Measurements from ENCODE around the gene PGC. TPM values are rescaled to one million over a fixed set of nuclear protein-coding genes. Genes with fewer than 3 reads are reported as not detected.

The PGC gene
- total RNA-seq, 1 experiment from 2014 or later, result 0.63 TPM

GRCh38 chr6:41705311-41705995 lies 41.7 kb downstream of the PGC start:
- CTCF ChIA-PET, result interaction anchor here (0.8 to 4.6 kb wide), 25 partner anchors 11 to 339 kb away, joined by 3 to 39 read pairs (median 5); partner anchors contain the start of genes TFEB and TOMM6

GRCh38 chr6:41704656-41705310 lies 42.4 kb downstream of the PGC start:
- DNase-seq (ENCODE audit: low spot score) (no peak), ATAC-seq (no peak)
- H3K27me3 Mint-ChIP-seq (ENCODE audit: low read depth), result no peaks in the 10 kb centered on the region
- ChIA-PET POLR2A (no interaction called here), CTCF (interaction anchor here (0.9 to 4.6 kb wide), 19 partner anchors 10 to 337 kb away, joined by 3 to 39 read pairs (median 6); partner anchors contain the start of genes TFEB and TOMM6)
- H3K36me3 Mint-ChIP-seq, result no peaks in the 10 kb centered on the region
- peaks cover 14% of the 10 kb centered on the region for H3K4me1 Mint-ChIP-seq
- no peaks in the 10 kb centered on the region for H3K9me3 Mint-ChIP-seq
- H3K4me3 Mint-ChIP-seq, result no peak overlapping the region
- no peak overlapping the region for H3K27ac Mint-ChIP-seq
- no peak for TF ChIP-seq TEAD1 (CRISPR knock-in tag; IDR thresholded peaks at IDR 0.05)
- no peak for TF ChIP-seq TP53 (CRISPR knock-in tag; IDR thresholded peaks at IDR 0.05)
- no peak for TF ChIP-seq ZNF423 (CRISPR knock-in tag; IDR thresholded peaks at IDR 0.05)
- TF ChIP-seq STAT6 (CRISPR knock-in tag; conservative IDR thresholded peaks at IDR 0.05; ENCODE audit: low read depth), result no peak
- no peak for TF ChIP-seq JAZF1 (CRISPR knock-in tag; IDR thresholded peaks at IDR 0.05)
- no peak for TF ChIP-seq SP1 (CRISPR knock-in tag; conservative IDR thresholded peaks at IDR 0.05)
- TF ChIP-seq ZNF425 (CRISPR knock-in tag; conservative IDR thresholded peaks at IDR 0.05), result no peak
- no peak for TF ChIP-seq MXD4 (CRISPR knock-in tag; IDR thresholded peaks at IDR 0.05; ENCODE audit: borderline replicate concordance)
- no peak for TF ChIP-seq FOXK1 (CRISPR knock-in tag; IDR thresholded peaks at IDR 0.05)
- TF ChIP-seq MAX (CRISPR knock-in tag; IDR thresholded peaks at IDR 0.05), result no peak
- no peak for TF ChIP-seq ESRRA (CRISPR knock-in tag; IDR thresholded peaks at IDR 0.05; ENCODE audit: borderline replicate concordance)
- no peak for TF ChIP-seq ETV6 (CRISPR knock-in tag; IDR thresholded peaks at IDR 0.05)
- TF ChIP-seq NFYB (CRISPR knock-in tag; conservative IDR thresholded peaks at IDR 0.05; ENCODE audit: low read depth), result no peak

More at GRCh38 chr6:41705311-41705995, 41.7 kb downstream of the PGC start:
- no peaks in the 10 kb centered on the region for H3K27me3 Mint-ChIP-seq (ENCODE audit: low read depth)
- H3K36me3 Mint-ChIP-seq, result no peaks in the 10 kb centered on the region
- DNase-seq (ENCODE audit: low spot score) (no peak), ATAC-seq (no peak)
- no peak overlapping the region; the same call in 1 of the 2 replicates for H3K27ac Mint-ChIP-seq
- peaks cover 11% of the 10 kb centered on the region for H3K4me1 Mint-ChIP-seq
- no peak overlapping the region for H3K4me3 Mint-ChIP-seq
- no peaks in the 10 kb centered on the region for H3K9me3 Mint-ChIP-seq
- POLR2A ChIA-PET, result no interaction called here
- TF ChIP-seq JAZF1 (CRISPR knock-in tag; IDR thresholded peaks at IDR 0.05) (no peak), ETV6 (CRISPR knock-in tag; IDR thresholded peaks at IDR 0.05) (no peak), RORB (CRISPR knock-in tag; IDR thresholded peaks at IDR 0.05) (no peak), ZNF263 (CRISPR knock-in tag; IDR thresholded peaks at IDR 0.05; ENCODE audit: low read depth) (no peak), ZNF232 (CRISPR knock-in tag; IDR thresholded peaks at IDR 0.05) (no peak), ZMAT4 (CRISPR knock-in tag; IDR thresholded peaks at IDR 0.05) (no peak), GABPB1 (CRISPR knock-in tag; IDR thresholded peaks at IDR 0.05) (no peak), ZNF281 (CRISPR knock-in tag; IDR thresholded peaks at IDR 0.05) (no peak), GRHL2 (CRISPR knock-in tag; IDR thresholded peaks at IDR 0.05; ENCODE audit: insufficient replicate concordance, severe bottlenecking) (no peak), HMGA2 (CRISPR knock-in tag; IDR thresholded peaks at IDR 0.05) (no peak), ZNF671 (CRISPR knock-in tag; IDR thresholded peaks at IDR 0.05) (no peak), ZBTB21 (CRISPR knock-in tag; IDR thresholded peaks at IDR 0.05; ENCODE audit: borderline replicate concordance) (no peak), ZSCAN18 (CRISPR knock-in tag; IDR thresholded peaks at IDR 0.05) (no peak)
